ENCODE results near the gene PAX3.

PAX3 gene

DNA sequence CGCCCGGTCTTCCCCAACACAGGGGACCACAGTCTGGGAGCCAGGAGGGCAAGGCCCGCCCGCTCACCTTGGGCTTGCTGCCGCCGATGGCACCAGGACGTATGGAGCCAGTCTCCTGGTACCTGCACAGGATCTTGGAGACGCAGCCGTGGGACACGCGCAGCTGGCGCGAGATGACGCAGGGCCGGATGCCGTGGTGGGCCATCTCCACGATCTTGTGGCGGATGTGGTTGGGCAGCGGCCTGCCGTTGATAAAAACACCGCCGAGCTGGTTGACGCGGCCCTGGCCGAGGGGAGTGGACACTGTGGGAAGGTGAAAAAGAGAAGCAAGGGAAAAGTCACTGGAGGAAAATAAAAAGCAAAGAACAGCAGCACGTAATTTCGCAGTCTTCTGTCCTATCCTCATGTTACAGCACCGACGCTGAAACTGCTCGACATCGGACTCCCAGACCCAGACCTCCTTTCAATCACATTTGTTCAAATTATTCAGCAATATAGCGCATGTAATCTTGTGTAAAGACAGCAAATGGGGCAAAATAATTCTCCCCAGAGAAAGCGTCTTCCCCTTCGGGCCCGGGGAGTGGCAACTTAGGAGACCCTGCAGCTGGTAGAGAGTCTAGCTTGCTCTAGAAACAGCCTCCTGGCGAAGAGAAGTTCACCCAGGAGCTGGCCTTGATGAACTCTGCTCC lies 1.7 kb downstream of the PAX3 start:
- DNase-seq (ENCODE audit: low read depth in 2 of 2, low spot score in 1 of 2): no peak

- no peak for DNase-seq (ENCODE audit: low read depth in 2 of 2, low spot score in 1 of 2)
These were observed 2.5 kb downstream of the PAX3 start for GRCh38 chr2:222296311-222296741.

GRCh38 chr2:222295368-222296062 lies 3.3 kb downstream of the PAX3 start:
- no peak for DNase-seq (ENCODE audit: low read depth in 2 of 2, low spot score in 1 of 2)

GRCh38 chr2:222294996-222295367 lies 3.8 kb downstream of the PAX3 start:
- DNase-seq (ENCODE audit: low read depth in 2 of 2, low spot score in 1 of 2): no peak

GRCh38 chr2:222293660-222294630 lies 4.9 kb downstream of the PAX3 start:
- no peak for DNase-seq (ENCODE audit: low read depth in 2 of 2, low spot score in 1 of 2)

DNA sequence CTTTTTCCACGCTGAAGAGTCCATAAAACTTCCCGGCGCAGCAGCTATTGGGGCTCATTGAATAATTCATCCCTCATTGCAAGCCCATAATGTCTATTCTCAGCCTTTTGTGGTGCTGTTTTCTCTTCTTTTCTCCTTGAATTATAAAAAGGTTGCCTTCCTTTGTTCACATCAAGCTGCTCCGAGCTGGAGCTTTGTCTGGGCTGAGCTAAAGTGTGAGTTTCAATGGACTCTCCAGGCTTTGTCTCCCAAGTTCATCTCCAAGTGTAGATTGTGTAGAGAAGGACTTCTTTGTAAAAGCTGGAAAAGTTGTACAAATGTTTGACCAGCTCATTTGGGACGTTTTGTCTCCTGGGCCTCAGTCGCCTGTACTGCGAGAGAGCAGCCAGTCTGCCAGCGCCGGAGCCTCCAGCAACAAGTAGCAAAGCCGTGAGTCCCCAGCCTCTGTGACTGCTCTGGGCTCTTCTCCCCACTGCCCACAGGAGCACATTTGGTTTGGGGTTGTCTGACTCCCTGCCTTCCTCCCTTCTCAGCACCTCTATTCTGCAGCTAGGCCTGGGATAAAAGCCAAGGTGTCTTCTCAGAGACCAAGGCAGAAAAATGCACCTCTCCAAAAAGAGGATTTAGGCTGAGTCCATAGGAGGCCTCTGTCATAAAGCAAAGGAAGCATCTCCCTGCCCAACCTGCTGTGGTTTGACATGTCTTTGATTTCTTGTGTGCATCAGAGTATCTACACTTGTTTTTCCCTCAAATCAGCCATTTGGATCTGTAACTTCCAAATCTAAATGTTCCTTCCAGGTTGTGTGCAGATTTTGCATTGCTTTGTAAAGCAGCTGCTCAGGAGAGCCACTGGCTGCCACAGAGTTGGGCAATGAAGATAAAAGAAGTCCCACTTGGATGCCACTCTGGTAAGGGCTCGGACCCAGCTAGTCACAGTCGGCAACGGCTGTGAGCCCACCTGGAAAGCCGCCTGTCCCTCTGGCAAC lies 6.4 kb downstream of the PAX3 start:
- DNase-seq (ENCODE audit: low read depth in 2 of 2, low spot score in 1 of 2): no peak

GRCh38 chr2:222291485-222291841 lies 7.3 kb downstream of the PAX3 start:
- DNase-seq (ENCODE audit: low read depth in 2 of 2, low spot score in 1 of 2): no peak

- DNase-seq (ENCODE audit: low read depth in 2 of 2, low spot score in 1 of 2): no peak
These were observed 7.9 kb downstream of the PAX3 start for GRCh38 chr2:222290736-222291484.

GRCh38 chr2:222290401-222290735 lies 8.4 kb downstream of the PAX3 start:
- no peak for DNase-seq (ENCODE audit: low read depth in 2 of 2, low spot score in 1 of 2)

- DNase-seq (ENCODE audit: low read depth in 2 of 2, low spot score in 1 of 2): no peak
These were observed 9.3 kb downstream of the PAX3 start for GRCh38 chr2:222289278-222290160.

DNA sequence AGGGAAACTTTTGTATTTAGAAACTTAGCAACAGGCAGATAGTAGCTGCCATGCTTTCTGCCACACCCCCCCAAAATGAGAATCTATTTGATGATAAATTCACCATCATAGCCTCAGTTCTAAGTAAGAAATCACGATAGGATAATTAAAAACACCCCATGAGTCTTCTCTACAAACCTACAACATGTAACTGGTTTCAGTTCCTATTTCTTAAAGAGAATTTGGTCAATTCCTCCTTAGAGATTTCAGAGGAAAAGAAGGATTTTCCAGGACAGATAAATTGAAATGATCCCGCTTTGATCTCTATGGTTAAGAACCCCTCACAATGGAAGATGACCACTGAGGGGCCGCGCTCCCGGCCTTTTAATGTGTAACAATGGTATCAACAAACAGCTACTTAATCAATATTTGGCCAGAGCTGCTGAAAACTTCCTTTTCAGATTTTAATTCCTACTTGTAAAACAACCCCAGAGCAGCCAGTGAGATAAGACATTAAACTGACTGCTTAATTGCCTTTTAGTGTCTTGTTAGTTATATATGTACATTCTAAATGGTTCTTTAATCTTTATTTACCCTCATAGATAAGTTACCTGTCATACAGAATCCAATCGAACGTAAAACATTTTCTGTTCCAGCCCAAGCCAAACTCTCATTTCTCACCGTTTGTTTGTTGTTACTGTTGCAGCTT lies 10.1 kb downstream of the PAX3 start:
- DNase-seq (ENCODE audit: low read depth in 2 of 2, low spot score in 1 of 2): no peak

GRCh38 chr2:222287862-222288479 lies 10.8 kb downstream of the PAX3 start:
- no peak for DNase-seq (ENCODE audit: low read depth in 2 of 2, low spot score in 1 of 2)

GRCh38 chr2:222284466-222284865 lies 14.3 kb downstream of the PAX3 start:
- no peak for DNase-seq (ENCODE audit: low read depth in 2 of 2, low spot score in 1 of 2)

- no peak for DNase-seq (ENCODE audit: low read depth in 2 of 2, low spot score in 1 of 2)
These were observed 15.2 kb downstream of the PAX3 start for GRCh38 chr2:222283634-222284033.

- no peak for DNase-seq (ENCODE audit: low read depth in 2 of 2, low spot score in 1 of 2)
These were observed 17.3 kb downstream of the PAX3 start for GRCh38 chr2:222281506-222281905.

DNA sequence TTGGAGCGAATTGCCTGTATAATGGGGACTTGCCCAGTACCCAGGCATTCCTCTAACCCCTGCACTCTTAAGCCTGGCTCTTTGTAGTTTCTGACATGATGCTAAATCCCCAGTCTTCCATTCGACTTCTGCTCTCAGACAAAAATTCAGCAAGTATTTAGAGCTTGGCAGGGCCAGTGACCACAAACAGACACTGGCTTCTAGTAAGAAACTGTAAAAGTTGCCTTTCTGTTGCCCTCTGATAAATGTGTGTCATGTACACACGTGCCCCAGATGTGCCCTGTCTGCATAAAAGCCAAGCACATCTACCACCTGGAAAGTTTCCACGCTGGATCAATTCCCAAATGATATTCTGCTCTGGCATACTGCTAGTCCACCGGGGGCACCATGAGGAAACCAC lies 18.0 kb downstream of the PAX3 start:
- no peak for DNase-seq (ENCODE audit: low read depth in 2 of 2, low spot score in 1 of 2)

GRCh38 chr2:222272446-222273015 lies 26.3 kb downstream of the PAX3 start:
- DNase-seq (ENCODE audit: low read depth in 2 of 2, low spot score in 1 of 2): no peak

GRCh38 chr2:222271854-222272253 lies 26.9 kb downstream of the PAX3 start:
- DNase-seq (ENCODE audit: low read depth in 2 of 2, low spot score in 1 of 2): no peak
